HepG2 (cell line): ENCODE measurements around the gene PACC1. TPM values are rescaled to one million over a fixed set of nuclear protein-coding genes. Genes with fewer than 3 reads are reported as not detected.

Source experiments
- ATAC-seq: fragments of 200-7000 bp; cut with Tn5 transposase; 3 replicates; pipeline ENCODE4 v1.9.1; 2020; ENCODE audit warnings: mild to moderate bottlenecking, moderate library complexity
- BruUV-seq: library from RNA; stranded (reverse); fragments of 400-500 nt; replicated peaks from 2 replicates; lab custom pipeline; 2021; lab: Mats Ljungman, UMichigan
- CTCF ChIA-PET: fragments of 300-600 bp; formaldehyde crosslinking; extraction: SDS; loops from one replicate; lab custom pipeline; 2021; ENCODE audit warnings: low total read pairs, inconsistent platforms, low intra/inter-chr PET ratio; lab: Yijun Ruan, JAX
- POLR2A ChIA-PET: fragments of 350-600 bp; sonication (Branson Sonifier 250); formaldehyde crosslinking; loops from one replicate; lab custom pipeline; 2020; ENCODE audit warnings: antibody characterized with exemption, inconsistent platforms; lab: Yijun Ruan, JAX
- DNase-seq: peaks from one replicate; pipeline ENCODE4 v3.0.0-alpha.2; 2015; ENCODE audit warnings: low spot score
- FAIRE-seq: peaks from 3 replicates; lab custom pipeline; 2011; peaks lifted over from hg19 to GRCh38; lab: Jason Lieb, UNC
- H2AFZ ChIP-seq: one replicate; pipeline ENCODE4 v1.6.1; 2011; ENCODE audit warnings: low read length, inconsistent platforms
- H3K27ac ChIP-seq: fragments of 300-600 bp; 3 replicates; pipeline ENCODE4 v1.8.0; 2011; ENCODE audit warnings: mixed run types, mild to moderate bottlenecking, mixed read lengths, low read length, inconsistent platforms; ENCODE audit not compliant: insufficient read depth; ENCODE audit errors: extremely low read length
- H3K27me3 ChIP-seq, 2 experiments: fragments of 200-600 bp in 1 of 2; 2 replicates in 1 of 2; 3 replicates in 1 of 2; pipeline versions ENCODE4 v1.6.0 to v1.8.0; 2011; ENCODE audit warnings: low read length in 2 of 2, mild to moderate bottlenecking in 2 of 2, moderate library complexity in 2 of 2, inconsistent platforms in 1 of 2; ENCODE audit not compliant: insufficient read depth in 2 of 2, control insufficient read depth in 1 of 2
- H3K36me3 ChIP-seq, 2 experiments: fragments of 200-600 bp in 1 of 2; replicated peaks in 1 of 2; 2 replicates in 1 of 2; 3 replicates in 1 of 2; pipeline versions ENCODE4 v1.5.1 to v1.8.0; 2011; ENCODE audit warnings: low read length in 2 of 2, inconsistent platforms in 1 of 2; ENCODE audit not compliant: insufficient read depth in 2 of 2, control insufficient read depth in 1 of 2
- H3K4me1 ChIP-seq: 2 replicates; pipeline ENCODE4 v1.5.1; 2012; ENCODE audit warnings: low read length, inconsistent platforms; ENCODE audit not compliant: insufficient read depth
- H3K4me2 ChIP-seq: 2 replicates; pipeline ENCODE4 v1.6.0; 2011; ENCODE audit warnings: low read depth, low read length, inconsistent platforms
- H3K4me3 ChIP-seq, 3 experiments: fragments of 200-600 bp in 1 of 3; sonication (generic), shearing (Covaris generic) in 1 of 3; replicated peaks in 1 of 3; 2 replicates each; pipeline ENCODE4 v1.5.1; 2011 to 2016; ENCODE audit warnings: low read length in 3 of 3, inconsistent platforms in 2 of 3, low read depth in 2 of 3, mild to moderate bottlenecking in 2 of 3, control low read depth in 1 of 3, mixed read lengths in 1 of 3; ENCODE audit not compliant: insufficient read depth in 1 of 3
- H3K79me2 ChIP-seq: one replicate; pipeline ENCODE4 v1.6.1; 2011; ENCODE audit warnings: low read length, inconsistent platforms; ENCODE audit not compliant: insufficient read depth
- H3K9ac ChIP-seq: 2 replicates; pipeline ENCODE4 v1.6.0; 2011; ENCODE audit warnings: mild to moderate bottlenecking, low read depth, low read length, inconsistent platforms; ENCODE audit not compliant: insufficient read depth
- H3K9me3 ChIP-seq: 2 replicates; pipeline ENCODE4 v1.5.1; 2012; ENCODE audit warnings: mild to moderate bottlenecking, low read length
- H4K20me1 ChIP-seq: 2 replicates; pipeline ENCODE4 v1.6.0; 2011; ENCODE audit warnings: inconsistent platforms, mild to moderate bottlenecking, low read length, moderate library complexity; ENCODE audit not compliant: insufficient read depth
- ADNP ChIP-seq: sonication (generic); formaldehyde crosslinking; IDR thresholded peaks from 2 replicates; pipeline ENCODE4 v1.4.0; 2020; ENCODE audit warnings: missing genetic modification reagents
- ELF4 ChIP-seq: sonication (generic); formaldehyde crosslinking; IDR thresholded peaks from 2 replicates; pipeline ENCODE4 v1.5.0; 2020; ENCODE audit warnings: missing genetic modification reagents, mild to moderate bottlenecking, moderate library complexity, borderline replicate concordance
- SALL1 ChIP-seq: sonication (generic); formaldehyde crosslinking; IDR thresholded peaks from 2 replicates; pipeline ENCODE4 v1.8.0; 2022; ENCODE audit warnings: mild to moderate bottlenecking, missing genetic modification reagents
- ZMYM4 ChIP-seq: sonication (generic); formaldehyde crosslinking; IDR thresholded peaks from 2 replicates; pipeline ENCODE4 v1.8.1; 2023; ENCODE audit warnings: mild to moderate bottlenecking, missing genetic modification reagents
- ZSCAN31 ChIP-seq: sonication (generic); formaldehyde crosslinking; IDR thresholded peaks from 2 replicates; pipeline ENCODE4 v1.5.0; 2020; ENCODE audit warnings: low read depth, mild to moderate bottlenecking, missing genetic modification reagents
- WGBS: methylation state at CpG from one replicate; pipeline ENCODE4 v1.1.6; 2017; ENCODE audit warnings: low lambda C conversion rate; 5-methylcytosine and 5-hydroxymethylcytosine counted together
- in situ Hi-C: cut with HindIII; loops from 2 replicates; pipeline ENCODE4 v1.10.0; 2017; ENCODE audit warnings: low pct_unique_long_range_greater_than_20kb; ENCODE audit not compliant: extremely low pct_ligation_motif_present
- intact Hi-C: fragments of 100-400 bp; cut with micrococcal nuclease; formaldehyde crosslinking; loops from one replicate; pipeline ENCODE4 v1.10.0; 2022; ENCODE audit not compliant: unreplicated experiment
- polyA plus RNA-seq, 8 experiments: library from polyadenylated mRNA; depleted of rRNA in 3 of 8; stranded (reverse) in 7 of 8; unstranded in 1 of 8; fragments of >200 nt; fragmentation: Illumina TruSeq in 4 of 8; extraction: Trizol in 4 of 8; gene quantifications; 2 replicates each; pipeline versions ENCODE4 v1.2.1 to v1.2.3, GENCODE V29; 2011 to 2016; ENCODE audit warnings: low read depth in 4 of 8, missing spikeins in 1 of 8, mixed read lengths in 1 of 8; ENCODE audit not compliant: insufficient read depth in 1 of 8
- total RNA-seq, 5 experiments: library from RNA; depleted of rRNA; stranded (reverse); fragments of >200 nt; fragmentation: Illumina TruSeq; extraction: Trizol; gene quantifications; 2 replicates each; pipeline ENCODE4 v1.2.3, GENCODE V29; 2016; ENCODE audit warnings: low read depth in 1 of 5
- TF ChIP-seq, protein P1 (sequence below): fragments of 450-650 bp; IDR thresholded peaks from 2 replicates; pipeline ENCODE4 v1.6.1; 2016
- TF ChIP-seq, protein P2 (sequence below): sonication (generic); formaldehyde crosslinking; conservative IDR thresholded peaks from 2 replicates; pipeline ENCODE4 v1.8.0; 2022; ENCODE audit warnings: mild to moderate bottlenecking, moderate library complexity, missing genetic modification reagents
- TF ChIP-seq, protein P3 (sequence below): IDR thresholded peaks from 2 replicates; pipeline ENCODE4 v1.6.1; 2016; ENCODE audit warnings: mild to moderate bottlenecking, missing biosample characterization, missing genetic modification reagents
- TF ChIP-seq, protein P4 (sequence below): sonication (generic); formaldehyde crosslinking; IDR thresholded peaks from 2 replicates; pipeline ENCODE4 v1.4.0; 2020; ENCODE audit warnings: missing genetic modification reagents; ENCODE audit errors: not compliant biosample characterization

Gene PACC1
- total and polyA plus RNA-seq, 2 of the 13 experiments (the other 11 are each of a cell fraction or from before 2014, with no cell fraction given): 9.4 to 10.7 TPM

DNA sequence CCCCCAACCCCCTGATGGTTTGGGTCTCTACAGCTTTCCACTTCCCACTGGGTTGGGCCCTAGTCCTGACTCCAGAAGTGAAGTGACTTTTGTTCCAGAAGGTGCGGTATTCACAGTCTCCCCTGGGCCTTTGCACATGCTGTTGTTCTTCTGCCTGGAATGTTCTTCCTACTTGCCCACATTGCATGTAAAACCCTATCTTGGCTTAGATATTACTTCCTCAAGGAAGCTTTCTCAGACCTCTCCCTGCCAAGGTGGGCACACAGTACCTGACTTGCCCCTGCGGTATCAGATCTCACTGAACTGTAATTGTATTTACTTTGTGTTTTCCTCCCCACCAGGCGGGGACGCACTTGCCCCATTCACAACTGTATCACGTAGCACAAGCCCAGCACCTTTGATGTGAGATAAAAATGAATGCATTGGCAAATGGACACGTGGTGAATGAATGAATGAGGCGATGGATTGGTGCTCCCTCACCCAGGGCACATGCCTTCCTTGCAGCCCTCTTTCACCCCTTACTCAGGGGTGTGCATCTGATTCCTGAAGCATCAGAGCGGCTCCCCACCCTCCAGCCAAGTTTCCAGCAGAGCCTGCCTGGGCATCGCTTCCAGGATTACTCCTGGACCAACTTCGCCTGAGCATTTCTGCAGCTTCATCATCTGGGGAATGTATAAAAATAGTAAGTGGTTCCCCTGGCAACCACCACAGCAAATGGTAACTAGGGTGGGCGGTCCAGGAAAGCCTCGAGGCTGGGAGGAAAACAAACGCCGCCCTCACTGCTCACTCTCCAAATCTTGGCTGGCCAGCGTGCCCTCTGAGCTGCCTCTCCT lies 37.9 kb upstream of the PACC1 start:
- H3K36me3 ChIP-seq: no peaks in the 10 kb centered on the region
- in situ Hi-C loops: loop anchor here (10.0 kb wide), 1 partner anchor 88 kb away; no protein-coding TSS in a partner anchor
- no peak overlapping the region for H3K27ac ChIP-seq
- H2AFZ ChIP-seq: no peak overlapping the region
- H3K27me3 ChIP-seq: no peaks in the 10 kb centered on the region
- no peak for FAIRE-seq
- no peak overlapping the region for H3K4me2 ChIP-seq
- ChIA-PET POLR2A (no interaction called here), CTCF (no interaction called here)
- intact Hi-C loops: no loop called here
- TF ChIP-seq ZMYM4 (CRISPR knock-in tag): no peak
- TF ChIP-seq, protein P1, sequence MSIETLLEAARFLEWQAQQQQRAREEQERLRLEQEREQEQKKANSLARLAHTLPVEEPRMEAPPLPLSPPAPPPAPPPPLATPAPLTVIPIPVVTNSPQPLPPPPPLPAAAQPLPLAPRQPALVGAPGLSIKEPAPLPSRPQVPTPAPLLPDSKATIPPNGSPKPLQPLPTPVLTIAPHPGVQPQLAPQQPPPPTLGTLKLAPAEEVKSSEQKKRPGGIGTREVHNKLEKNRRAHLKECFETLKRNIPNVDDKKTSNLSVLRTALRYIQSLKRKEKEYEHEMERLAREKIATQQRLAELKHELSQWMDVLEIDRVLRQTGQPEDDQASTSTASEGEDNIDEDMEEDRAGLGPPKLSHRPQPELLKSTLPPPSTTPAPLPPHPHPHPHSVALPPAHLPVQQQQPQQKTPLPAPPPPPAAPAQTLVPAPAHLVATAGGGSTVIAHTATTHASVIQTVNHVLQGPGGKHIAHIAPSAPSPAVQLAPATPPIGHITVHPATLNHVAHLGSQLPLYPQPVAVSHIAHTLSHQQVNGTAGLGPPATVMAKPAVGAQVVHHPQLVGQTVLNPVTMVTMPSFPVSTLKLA: peak; percentile 50
- BruUV-seq: no TSS peak
- H3K9ac ChIP-seq: no peak overlapping the region
- WGBS: 59% methylated on average over 15 of the region's 15 CpGs
- no peaks in the 10 kb centered on the region; the same call in 1 of the 2 replicates for H3K9me3 ChIP-seq
- no peak overlapping the region for H3K4me3 ChIP-seq
- H3K4me1 ChIP-seq: peaks cover 12% of the 10 kb centered on the region; the same call in 1 of the 2 replicates
- no peak for DNase-seq
- no peaks in the 10 kb centered on the region for H3K79me2 ChIP-seq
- H4K20me1 ChIP-seq: no peaks in the 10 kb centered on the region
- no peak for ATAC-seq

DNA sequence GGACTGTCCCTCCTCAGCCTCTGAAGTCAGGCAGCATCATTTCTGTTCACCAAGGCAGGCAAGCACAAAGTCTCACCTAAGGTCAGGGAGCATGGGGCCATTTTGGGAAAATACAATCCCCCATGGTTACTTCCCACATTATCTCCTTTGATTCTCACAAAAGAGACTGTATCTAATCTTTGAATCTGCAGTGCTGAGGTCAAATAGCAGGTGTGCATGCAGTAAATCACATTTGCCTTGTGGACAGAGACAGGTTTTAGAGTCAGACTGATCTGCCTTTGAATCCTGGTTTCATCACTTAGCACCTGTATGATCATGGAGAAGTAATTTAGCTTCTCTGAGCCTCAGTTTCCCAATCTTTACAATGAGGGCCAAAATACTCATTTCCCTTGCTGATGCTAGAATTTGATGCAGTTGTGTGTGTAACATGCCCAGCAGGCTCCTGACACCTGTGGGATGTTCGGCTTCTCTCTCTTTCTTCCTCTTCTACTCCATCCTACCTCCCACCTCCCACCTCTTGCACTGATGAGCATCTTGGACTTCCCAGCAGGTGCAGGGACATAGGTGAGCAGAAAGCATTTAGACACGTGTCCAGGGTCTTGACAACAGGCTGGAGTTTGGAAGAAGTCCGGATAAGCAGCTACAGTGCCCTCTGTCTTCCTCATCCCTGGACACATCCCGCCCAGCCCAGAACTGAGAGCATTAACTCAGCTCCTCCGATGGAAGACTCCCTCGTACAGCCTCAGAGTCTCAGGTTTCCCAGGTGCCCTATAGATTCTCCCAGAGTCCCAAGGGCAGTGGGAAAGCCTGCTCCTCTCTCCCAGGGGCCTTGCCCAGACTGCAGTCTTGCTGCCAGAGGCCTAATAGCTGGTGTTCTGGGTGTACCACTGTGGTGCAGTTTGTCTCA lies 37.0 kb upstream of the PACC1 start:
- intact Hi-C loops: no loop called here
- in situ Hi-C loops: loop anchor here (10.0 kb wide), 1 partner anchor 87 kb away; no protein-coding TSS in a partner anchor
- no peak overlapping the region for H2AFZ ChIP-seq
- DNase-seq (no peak), ATAC-seq (no peak), FAIRE-seq (no peak)
- CTCF ChIA-PET: no interaction called here
- H4K20me1 ChIP-seq: no peaks in the 10 kb centered on the region
- no TSS peak for BruUV-seq
- H3K27me3 ChIP-seq: no peaks in the 10 kb centered on the region
- no peak overlapping the region for H3K27ac ChIP-seq
- no peaks in the 10 kb centered on the region for H3K9me3 ChIP-seq
- 37% methylated on average over 3 of the region's 6 CpGs for WGBS
- no peaks in the 10 kb centered on the region for H3K36me3 ChIP-seq
- no peak overlapping the region for H3K9ac ChIP-seq
- no peak overlapping the region for H3K4me2 ChIP-seq
- peaks cover 12% of the 10 kb centered on the region; the same call in 1 of the 2 replicates for H3K4me1 ChIP-seq
- POLR2A ChIA-PET: no interaction called here
- TF ChIP-seq, protein P2, sequence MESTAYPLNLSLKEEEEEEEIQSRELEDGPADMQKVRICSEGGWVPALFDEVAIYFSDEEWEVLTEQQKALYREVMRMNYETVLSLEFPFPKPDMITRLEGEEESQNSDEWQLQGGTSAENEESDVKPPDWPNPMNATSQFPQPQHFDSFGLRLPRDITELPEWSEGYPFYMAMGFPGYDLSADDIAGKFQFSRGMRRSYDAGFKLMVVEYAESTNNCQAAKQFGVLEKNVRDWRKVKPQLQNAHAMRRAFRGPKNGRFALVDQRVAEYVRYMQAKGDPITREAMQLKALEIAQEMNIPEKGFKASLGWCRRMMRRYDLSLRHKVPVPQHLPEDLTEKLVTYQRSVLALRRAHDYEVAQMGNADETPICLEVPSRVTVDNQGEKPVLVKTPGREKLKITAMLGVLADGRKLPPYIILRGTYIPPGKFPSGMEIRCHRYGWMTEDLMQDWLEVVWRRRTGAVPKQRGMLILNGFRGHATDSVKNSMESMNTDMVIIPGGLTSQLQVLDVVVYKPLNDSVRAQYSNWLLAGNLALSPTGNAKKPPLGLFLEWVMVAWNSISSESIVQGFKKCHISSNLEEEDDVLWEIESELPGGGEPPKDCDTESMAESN: no peak
- no peak for TF ChIP-seq ZSCAN31
- TF ChIP-seq, protein P3, sequence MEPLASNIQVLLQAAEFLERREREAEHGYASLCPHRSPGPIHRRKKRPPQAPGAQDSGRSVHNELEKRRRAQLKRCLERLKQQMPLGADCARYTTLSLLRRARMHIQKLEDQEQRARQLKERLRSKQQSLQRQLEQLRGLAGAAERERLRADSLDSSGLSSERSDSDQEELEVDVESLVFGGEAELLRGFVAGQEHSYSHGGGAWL (CRISPR knock-in tag): no peak
- no peak for TF ChIP-seq SALL1
- TF ChIP-seq ADNP (CRISPR knock-in tag): no peak
- TF ChIP-seq, protein P4, sequence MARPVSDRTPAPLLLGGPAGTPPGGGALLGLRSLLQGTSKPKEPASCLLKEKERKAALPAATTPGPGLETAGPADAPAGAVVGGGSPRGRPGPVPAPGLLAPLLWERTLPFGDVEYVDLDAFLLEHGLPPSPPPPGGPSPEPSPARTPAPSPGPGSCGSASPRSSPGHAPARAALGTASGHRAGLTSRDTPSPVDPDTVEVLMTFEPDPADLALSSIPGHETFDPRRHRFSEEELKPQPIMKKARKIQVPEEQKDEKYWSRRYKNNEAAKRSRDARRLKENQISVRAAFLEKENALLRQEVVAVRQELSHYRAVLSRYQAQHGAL (CRISPR knock-in tag): no peak
- no peak for TF ChIP-seq ELF4
- H3K79me2 ChIP-seq: no peaks in the 10 kb centered on the region
- H3K4me3 ChIP-seq: no peak overlapping the region
